Measurements from ENCODE around the gene MID1.

GRCh38 chrX:10574663-10575062 is 45.7 kb downstream of the MID1 start:
- no peak for TF ChIP-seq POLR2A (IDR thresholded peaks at IDR 0.05)
- TF ChIP-seq CTCF (IDR thresholded peaks at IDR 0.05) = no peak
- TF ChIP-seq POLR2AphosphoS5 (IDR thresholded peaks at IDR 0.05) = no peak

All from prostate gland (tissue), 2 donors.